ENCODE results near the gene DMPK.

Gene DMPK

GRCh38 chr19:45814166-45814780 lies 32.0 kb upstream of the DMPK start:
- no peak for TF ChIP-seq CTCF (IDR thresholded peaks at IDR 0.05; ENCODE audit: extremely low read depth, missing control alignments)
- no peak for DNase-seq (ENCODE audit: low spot score)

- TF ChIP-seq CTCF (IDR thresholded peaks at IDR 0.05; ENCODE audit: extremely low read depth, missing control alignments): no peak
- no peak for DNase-seq (ENCODE audit: low spot score)
These were observed 30.0 kb upstream of the DMPK start for GRCh38 chr19:45812297-45812696.

- TF ChIP-seq CTCF (IDR thresholded peaks at IDR 0.05; ENCODE audit: extremely low read depth, missing control alignments): no peak
- DNase-seq (ENCODE audit: low spot score): no peak
These were observed 27.4 kb upstream of the DMPK start for GRCh38 chr19:45809643-45810159.

- no peak for TF ChIP-seq CTCF (IDR thresholded peaks at IDR 0.05; ENCODE audit: extremely low read depth, missing control alignments)
- no peak for DNase-seq (ENCODE audit: low spot score)
These were observed 23.4 kb upstream of the DMPK start for GRCh38 chr19:45805719-45806118.

GRCh38 chr19:45804959-45805230 lies 22.6 kb upstream of the DMPK start:
- no peak for TF ChIP-seq CTCF (IDR thresholded peaks at IDR 0.05; ENCODE audit: extremely low read depth, missing control alignments)
- DNase-seq (ENCODE audit: low spot score): no peak

GRCh38 chr19:45804140-45804958 lies 22.1 kb upstream of the DMPK start:
- no peak for DNase-seq (ENCODE audit: low spot score)
- TF ChIP-seq CTCF (IDR thresholded peaks at IDR 0.05; ENCODE audit: extremely low read depth, missing control alignments): no peak

GRCh38 chr19:45801603-45802175 lies 19.4 kb upstream of the DMPK start:
- DNase-seq (ENCODE audit: low spot score): no peak
- TF ChIP-seq CTCF (IDR thresholded peaks at IDR 0.05; ENCODE audit: extremely low read depth, missing control alignments): no peak
